IPS-15b (cell line): ENCODE measurements around the gene ZDHHC14.

Experiments
- H3K27me3 ChIP-seq: one replicate; pipeline ENCODE4 v1.6.1; 2013; ENCODE audit warnings: low read length; ENCODE audit not compliant: control insufficient read depth, insufficient read depth
- H3K36me3 ChIP-seq: one replicate; pipeline ENCODE4 v1.6.1; 2013; ENCODE audit warnings: low read length; ENCODE audit not compliant: control insufficient read depth, insufficient read depth
- H3K4me1 ChIP-seq: one replicate; pipeline ENCODE4 v1.6.1; 2013; ENCODE audit warnings: mild to moderate bottlenecking, low read length; ENCODE audit not compliant: control insufficient read depth, insufficient read depth
- H3K4me3 ChIP-seq: one replicate; pipeline ENCODE4 v1.5.1; 2013; ENCODE audit warnings: low read depth, low read length
- H3K9ac ChIP-seq: one replicate; pipeline ENCODE4 v1.6.1; 2013; ENCODE audit warnings: low read depth, mild to moderate bottlenecking, low read length
- H3K9me3 ChIP-seq: one replicate; pipeline ENCODE4 v1.6.1; 2013; ENCODE audit warnings: mild to moderate bottlenecking, low read length; ENCODE audit not compliant: control insufficient read depth, insufficient read depth

Gene ZDHHC14

DNA sequence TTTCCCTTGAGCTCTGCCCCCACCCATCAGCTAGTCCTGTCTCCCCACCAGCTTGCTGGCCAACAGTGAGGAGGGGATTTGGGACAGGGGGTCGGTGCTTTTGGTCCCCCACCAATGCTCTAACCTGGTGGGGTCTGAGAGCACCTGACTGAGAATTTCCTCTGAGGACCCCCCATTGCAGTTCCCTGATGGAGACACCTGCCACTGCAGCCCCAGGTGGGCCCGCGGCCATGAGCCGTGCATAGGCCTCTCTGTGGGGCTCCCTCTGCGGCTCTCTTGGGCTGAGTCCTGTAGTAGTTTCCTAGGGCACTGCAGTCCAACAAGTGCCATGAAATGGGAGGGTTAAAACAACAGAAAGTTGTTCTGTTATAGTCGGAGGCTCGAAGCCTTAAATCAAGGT is 269.8 kb downstream of the ZDHHC14 start:
- Histone ChIP-seq H3K27me3 (no peaks in the 10 kb centered on the region), H3K4me1 (no peaks in the 10 kb centered on the region), H3K9me3 (no peaks in the 10 kb centered on the region), H3K36me3 (no peaks in the 10 kb centered on the region), H3K9ac (no peak overlapping the region), H3K4me3 (no peak overlapping the region)

- Histone ChIP-seq H3K9me3 (no peaks in the 10 kb centered on the region), H3K27me3 (no peaks in the 10 kb centered on the region), H3K4me1 (no peaks in the 10 kb centered on the region), H3K9ac (no peak overlapping the region), H3K36me3 (no peaks in the 10 kb centered on the region), H3K4me3 (no peak overlapping the region)
Measured at GRCh38 chr6:157651731-157652490, 270.9 kb downstream of the ZDHHC14 start.

DNA sequence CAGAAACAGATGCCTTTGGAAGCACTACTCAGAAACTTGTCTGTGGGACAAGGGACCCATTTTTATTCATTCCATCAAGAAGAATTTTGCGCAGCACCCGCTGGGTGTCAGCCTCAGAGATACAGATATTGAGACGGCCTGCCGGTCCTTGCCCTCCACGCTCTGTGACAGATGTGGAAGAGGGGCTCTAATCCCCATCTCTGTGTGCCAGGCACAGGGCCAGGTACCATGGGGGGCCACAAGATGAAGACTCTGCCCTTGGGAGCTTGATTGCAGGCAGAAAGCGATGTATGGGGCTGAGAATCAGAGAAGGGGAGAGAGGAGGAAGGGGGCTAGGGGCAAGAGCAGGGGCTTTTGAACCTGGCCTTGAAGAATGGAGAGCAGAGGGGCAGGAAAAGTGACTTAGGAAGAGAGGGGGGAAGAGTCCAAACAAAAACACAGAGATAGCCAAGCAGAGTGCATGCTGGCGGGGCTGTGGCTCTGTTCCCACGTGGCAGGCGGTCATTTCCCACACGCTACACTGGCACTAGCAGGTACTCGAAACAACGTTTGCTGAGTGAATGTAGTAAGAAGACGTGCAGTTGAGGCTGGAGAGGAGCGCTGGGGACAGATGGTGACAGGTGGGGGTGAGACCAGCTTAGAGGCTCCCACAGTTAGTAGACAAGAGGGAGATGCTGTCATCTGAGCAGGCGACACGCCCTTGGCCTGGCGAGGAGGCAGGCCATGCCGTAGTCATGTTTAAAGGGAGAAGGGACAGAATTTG is 271.8 kb downstream of the ZDHHC14 start:
- Histone ChIP-seq H3K36me3 (no peaks in the 10 kb centered on the region), H3K9me3 (no peaks in the 10 kb centered on the region), H3K9ac (no peak overlapping the region), H3K4me1 (no peaks in the 10 kb centered on the region), H3K27me3 (no peaks in the 10 kb centered on the region), H3K4me3 (no peak overlapping the region)

DNA sequence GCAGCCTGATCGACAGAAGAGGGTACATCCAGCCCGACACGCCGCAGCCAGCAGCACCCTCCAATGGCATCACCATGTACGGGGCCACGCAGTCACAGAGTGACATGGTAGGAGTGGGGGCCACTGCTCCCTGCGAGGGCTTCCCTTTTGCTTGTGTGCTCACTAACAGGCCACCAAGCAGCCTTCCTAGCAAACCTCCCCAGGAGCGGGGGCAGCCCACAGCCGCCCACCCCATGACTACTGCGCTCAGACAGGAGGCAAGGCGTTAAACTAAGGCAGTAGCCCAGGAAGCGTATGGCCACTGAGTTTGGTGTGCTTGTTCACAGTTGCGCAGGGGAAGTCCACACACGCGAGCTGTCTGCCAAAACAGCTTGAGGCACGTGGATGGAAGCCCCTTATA is 272.5 kb downstream of the ZDHHC14 start:
- Histone ChIP-seq H3K4me1 (no peaks in the 10 kb centered on the region), H3K4me3 (no peak overlapping the region), H3K9me3 (no peaks in the 10 kb centered on the region), H3K9ac (no peak overlapping the region), H3K36me3 (no peaks in the 10 kb centered on the region), H3K27me3 (no peaks in the 10 kb centered on the region)

- H3K9ac ChIP-seq = no peak overlapping the region
- no peaks in the 10 kb centered on the region for H3K4me1 ChIP-seq
- no peaks in the 10 kb centered on the region for H3K36me3 ChIP-seq
- H3K27me3 ChIP-seq = no peaks in the 10 kb centered on the region
- H3K9me3 ChIP-seq = no peaks in the 10 kb centered on the region
- no peak overlapping the region for H3K4me3 ChIP-seq
Measured at GRCh38 chr6:157655139-157655538, 274.1 kb downstream of the ZDHHC14 start.

DNA sequence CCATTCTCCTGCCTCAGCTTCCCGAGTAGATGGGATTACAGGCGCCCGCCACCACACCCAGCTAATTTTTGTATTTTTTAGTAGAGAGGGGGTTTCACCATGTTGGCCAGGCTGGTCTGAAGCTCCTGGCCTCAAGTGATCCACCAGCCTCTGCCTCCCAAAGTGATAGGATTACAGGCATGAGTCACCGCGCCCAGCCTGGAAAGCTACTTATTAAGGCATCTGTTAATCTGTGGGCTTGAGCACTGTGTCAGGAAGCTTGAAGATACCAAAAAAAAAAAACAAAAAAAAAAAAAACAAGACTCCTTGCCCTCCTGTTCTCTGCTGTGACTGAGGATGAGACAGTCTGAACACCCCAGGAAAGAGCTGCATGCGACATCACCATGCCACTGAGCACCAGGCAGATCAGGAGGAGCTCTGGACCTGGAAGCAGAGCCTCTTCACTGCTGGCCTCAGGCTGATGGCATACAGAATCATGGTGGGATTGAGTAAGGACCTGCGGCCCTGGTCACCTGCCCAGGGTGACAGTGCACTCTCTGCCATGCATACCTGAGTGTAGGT is 275.5 kb downstream of the ZDHHC14 start:
- Histone ChIP-seq H3K36me3 (no peaks in the 10 kb centered on the region), H3K9me3 (no peaks in the 10 kb centered on the region), H3K4me3 (no peak overlapping the region), H3K4me1 (no peaks in the 10 kb centered on the region), H3K27me3 (no peaks in the 10 kb centered on the region), H3K9ac (no peak overlapping the region)

GRCh38 chr6:157657754-157658153 is 276.8 kb downstream of the ZDHHC14 start:
- Histone ChIP-seq H3K9me3 (no peaks in the 10 kb centered on the region), H3K4me1 (no peaks in the 10 kb centered on the region), H3K27me3 (no peaks in the 10 kb centered on the region), H3K9ac (no peak overlapping the region), H3K4me3 (no peak overlapping the region), H3K36me3 (no peaks in the 10 kb centered on the region)

- H3K9me3 ChIP-seq = no peaks in the 10 kb centered on the region
- H3K4me3 ChIP-seq = no peak overlapping the region
- H3K9ac ChIP-seq = no peak overlapping the region
- H3K36me3 ChIP-seq = no peaks in the 10 kb centered on the region
- H3K4me1 ChIP-seq = no peaks in the 10 kb centered on the region
- no peaks in the 10 kb centered on the region for H3K27me3 ChIP-seq
Measured at GRCh38 chr6:157658301-157658700, 277.3 kb downstream of the ZDHHC14 start.

GRCh38 chr6:157659536-157660271 is 278.7 kb downstream of the ZDHHC14 start:
- Histone ChIP-seq H3K36me3 (no peaks in the 10 kb centered on the region), H3K9ac (no peak overlapping the region), H3K9me3 (no peaks in the 10 kb centered on the region), H3K4me1 (no peaks in the 10 kb centered on the region), H3K27me3 (no peaks in the 10 kb centered on the region), H3K4me3 (no peak overlapping the region)

GRCh38 chr6:157660414-157660813 is 279.4 kb downstream of the ZDHHC14 start:
- Histone ChIP-seq H3K4me1 (no peaks in the 10 kb centered on the region), H3K4me3 (no peak overlapping the region), H3K36me3 (no peaks in the 10 kb centered on the region), H3K27me3 (no peaks in the 10 kb centered on the region), H3K9ac (no peak overlapping the region), H3K9me3 (no peaks in the 10 kb centered on the region)

GRCh38 chr6:157661652-157662051 is 280.7 kb downstream of the ZDHHC14 start:
- no peaks in the 10 kb centered on the region for H3K27me3 ChIP-seq

More at GRCh38 chr6:157661652-157662051, 280.7 kb downstream of the ZDHHC14 start:
- H3K9me3 ChIP-seq = no peaks in the 10 kb centered on the region
- no peaks in the 10 kb centered on the region for H3K36me3 ChIP-seq
- H3K4me1 ChIP-seq = no peaks in the 10 kb centered on the region
- no peak overlapping the region for H3K9ac ChIP-seq
- no peak overlapping the region for H3K4me3 ChIP-seq
